Activated naive CD8-positive, alpha-beta T cell treated with anti-CD3 and anti-CD28 coated beads, Interleukin-2, amount 50 U/mL, for 24 hours (primary cell): ENCODE measurements around the gene CD82.

Source experiments
- ATAC-seq: fragments of 150-1000 bp; cut with Tn5 transposase; one replicate; pipeline ENCODE4 v1.10.0; 2021
- DNase-seq: peaks from one replicate; pipeline ENCODE4 v3.0.0; 2021
- H3K27ac Mint-ChIP-seq: one replicate; pipeline ENCODE4 v1.8.0; 2021; ENCODE audit warnings: mild to moderate bottlenecking, mixed read lengths
- H3K27me3 Mint-ChIP-seq: one replicate; pipeline ENCODE4 v1.8.0; 2021; ENCODE audit warnings: mixed read lengths
- H3K36me3 Mint-ChIP-seq: one replicate; pipeline ENCODE4 v1.8.0; 2021; ENCODE audit warnings: low read depth, mixed read lengths
- H3K4me1 Mint-ChIP-seq: one replicate; pipeline ENCODE4 v1.8.0; 2021; ENCODE audit warnings: mixed read lengths
- H3K4me3 Mint-ChIP-seq: one replicate; pipeline ENCODE4 v1.8.0; 2021; ENCODE audit warnings: mild to moderate bottlenecking, moderate library complexity, mixed read lengths
- H3K9me3 Mint-ChIP-seq: one replicate; pipeline ENCODE4 v1.8.0; 2021; ENCODE audit warnings: mixed read lengths

CD82 gene

GRCh38 chr11:44625759-44626523 lies 60.5 kb downstream of the CD82 start:
- ATAC-seq, result no peak
- Mint-ChIP-seq H3K9me3 (no peaks in the 10 kb centered on the region), H3K4me3 (no peak overlapping the region), H3K4me1 (peaks cover 35% of the 10 kb centered on the region), H3K27ac (peak overlapping the region; percentile 43), H3K36me3 (peaks cover 13% of the 10 kb centered on the region), H3K27me3 (no peaks in the 10 kb centered on the region)
- no peak for DNase-seq

- H3K27me3 Mint-ChIP-seq, result no peaks in the 10 kb centered on the region
Measured at GRCh38 chr11:44626645-44627044, 61.2 kb downstream of the CD82 start.

GRCh38 chr11:44627165-44627789 lies 61.8 kb downstream of the CD82 start:
- no peak for DNase-seq
- no peaks in the 10 kb centered on the region for H3K9me3 Mint-ChIP-seq
- ATAC-seq, result no peak
- H3K36me3 Mint-ChIP-seq, result peaks cover 2% of the 10 kb centered on the region
- peaks cover 30% of the 10 kb centered on the region for H3K4me1 Mint-ChIP-seq
- H3K4me3 Mint-ChIP-seq, result no peak overlapping the region
- H3K27ac Mint-ChIP-seq, result no peak overlapping the region
- H3K27me3 Mint-ChIP-seq, result no peaks in the 10 kb centered on the region

More at GRCh38 chr11:44626645-44627044, 61.2 kb downstream of the CD82 start:
- DNase-seq (no peak), ATAC-seq (no peak)
- Mint-ChIP-seq H3K36me3 (peaks cover 6% of the 10 kb centered on the region), H3K4me3 (no peak overlapping the region), H3K9me3 (no peaks in the 10 kb centered on the region), H3K4me1 (peaks cover 35% of the 10 kb centered on the region), H3K27ac (no peak overlapping the region)

GRCh38 chr11:44627911-44628729 lies 62.7 kb downstream of the CD82 start:
- H3K4me3 Mint-ChIP-seq, result no peak overlapping the region
- peaks cover 22% of the 10 kb centered on the region for H3K4me1 Mint-ChIP-seq
- no peaks in the 10 kb centered on the region for H3K9me3 Mint-ChIP-seq
- H3K27me3 Mint-ChIP-seq, result no peaks in the 10 kb centered on the region
- ATAC-seq (no peak), DNase-seq (no peak)
- H3K36me3 Mint-ChIP-seq, result peaks cover 2% of the 10 kb centered on the region
- no peak overlapping the region for H3K27ac Mint-ChIP-seq

GRCh38 chr11:44628730-44629700 lies 63.6 kb downstream of the CD82 start:
- DNase-seq (no peak), ATAC-seq (no peak)
- peaks cover 8% of the 10 kb centered on the region for H3K27me3 Mint-ChIP-seq
- H3K9me3 Mint-ChIP-seq, result no peaks in the 10 kb centered on the region
- no peak overlapping the region for H3K27ac Mint-ChIP-seq
- H3K36me3 Mint-ChIP-seq, result peaks cover 2% of the 10 kb centered on the region
- H3K4me1 Mint-ChIP-seq, result peaks cover 13% of the 10 kb centered on the region
- H3K4me3 Mint-ChIP-seq, result no peak overlapping the region

- Mint-ChIP-seq H3K4me3 (no peak overlapping the region), H3K4me1 (peaks cover 4% of the 10 kb centered on the region), H3K27ac (no peak overlapping the region), H3K36me3 (peaks cover 2% of the 10 kb centered on the region), H3K9me3 (no peaks in the 10 kb centered on the region), H3K27me3 (peaks cover 11% of the 10 kb centered on the region)
- DNase-seq (no peak), ATAC-seq (no peak)
Measured at GRCh38 chr11:44629732-44630345, 64.4 kb downstream of the CD82 start.

GRCh38 chr11:44630511-44631210 lies 65.2 kb downstream of the CD82 start:
- Mint-ChIP-seq H3K27ac (no peak overlapping the region), H3K27me3 (peaks cover 15% of the 10 kb centered on the region), H3K4me3 (no peak overlapping the region), H3K4me1 (peaks cover 2% of the 10 kb centered on the region), H3K36me3 (peaks cover 2% of the 10 kb centered on the region), H3K9me3 (no peaks in the 10 kb centered on the region)
- DNase-seq (no peak), ATAC-seq (no peak)

- Mint-ChIP-seq H3K27me3 (peaks cover 18% of the 10 kb centered on the region), H3K9me3 (no peaks in the 10 kb centered on the region), H3K27ac (no peak overlapping the region), H3K4me1 (no peaks in the 10 kb centered on the region), H3K36me3 (no peaks in the 10 kb centered on the region), H3K4me3 (no peak overlapping the region)
- DNase-seq (no peak), ATAC-seq (no peak)
Measured at GRCh38 chr11:44631831-44632230, 66.4 kb downstream of the CD82 start.

GRCh38 chr11:44632466-44633123 lies 67.1 kb downstream of the CD82 start:
- no peaks in the 10 kb centered on the region for H3K9me3 Mint-ChIP-seq
- ATAC-seq, result peak; percentile 75
- no peak overlapping the region for H3K4me3 Mint-ChIP-seq
- no peaks in the 10 kb centered on the region for H3K4me1 Mint-ChIP-seq
- H3K36me3 Mint-ChIP-seq, result no peaks in the 10 kb centered on the region
- DNase-seq, result no peak
- peaks cover 22% of the 10 kb centered on the region for H3K27me3 Mint-ChIP-seq
- H3K27ac Mint-ChIP-seq, result no peak overlapping the region

- Mint-ChIP-seq H3K27me3 (peaks cover 22% of the 10 kb centered on the region), H3K36me3 (no peaks in the 10 kb centered on the region), H3K27ac (no peak overlapping the region), H3K4me3 (no peak overlapping the region), H3K4me1 (no peaks in the 10 kb centered on the region), H3K9me3 (no peaks in the 10 kb centered on the region)
- no peak for ATAC-seq
- DNase-seq, result no peak
Measured at GRCh38 chr11:44633641-44634040, 68.2 kb downstream of the CD82 start.

GRCh38 chr11:44634401-44635281 lies 69.2 kb downstream of the CD82 start:
- Mint-ChIP-seq H3K27ac (no peak overlapping the region), H3K36me3 (no peaks in the 10 kb centered on the region), H3K9me3 (no peaks in the 10 kb centered on the region), H3K27me3 (peaks cover 22% of the 10 kb centered on the region), H3K4me1 (no peaks in the 10 kb centered on the region), H3K4me3 (no peak overlapping the region)
- DNase-seq (peak; percentile 52), ATAC-seq (no peak)

- H3K27me3 Mint-ChIP-seq, result peaks cover 22% of the 10 kb centered on the region
- H3K27ac Mint-ChIP-seq, result no peak overlapping the region
- H3K9me3 Mint-ChIP-seq, result peaks cover 13% of the 10 kb centered on the region
- ATAC-seq, result no peak
- H3K4me1 Mint-ChIP-seq, result peaks cover 4% of the 10 kb centered on the region
- no peaks in the 10 kb centered on the region for H3K36me3 Mint-ChIP-seq
- no peak for DNase-seq
- H3K4me3 Mint-ChIP-seq, result no peak overlapping the region
Measured at GRCh38 chr11:44637487-44637886, 72.0 kb downstream of the CD82 start.
